ENCODE measurements around the gene PLP1.

DNA sequence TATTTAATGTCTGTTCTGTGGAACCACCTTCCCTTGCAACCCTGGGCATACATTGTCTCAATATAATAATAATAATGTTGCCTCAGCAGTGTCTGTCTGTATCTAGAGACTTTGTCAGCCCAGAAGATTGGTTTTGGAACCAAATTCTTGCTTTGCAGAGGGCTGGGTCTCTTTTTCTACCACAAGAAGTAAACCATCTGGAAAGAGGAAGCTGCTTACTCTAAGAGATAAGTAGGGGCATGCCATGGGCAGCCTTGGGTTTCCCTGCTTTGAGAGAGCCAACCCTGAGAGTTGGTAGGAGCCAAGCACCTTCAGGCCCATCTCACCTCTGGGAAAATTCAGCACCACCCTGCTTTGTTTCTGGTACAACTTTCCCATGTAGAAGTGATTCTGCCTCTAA, 38.9 kb upstream of the PLP1 start:
- TF ChIP-seq, protein P1, sequence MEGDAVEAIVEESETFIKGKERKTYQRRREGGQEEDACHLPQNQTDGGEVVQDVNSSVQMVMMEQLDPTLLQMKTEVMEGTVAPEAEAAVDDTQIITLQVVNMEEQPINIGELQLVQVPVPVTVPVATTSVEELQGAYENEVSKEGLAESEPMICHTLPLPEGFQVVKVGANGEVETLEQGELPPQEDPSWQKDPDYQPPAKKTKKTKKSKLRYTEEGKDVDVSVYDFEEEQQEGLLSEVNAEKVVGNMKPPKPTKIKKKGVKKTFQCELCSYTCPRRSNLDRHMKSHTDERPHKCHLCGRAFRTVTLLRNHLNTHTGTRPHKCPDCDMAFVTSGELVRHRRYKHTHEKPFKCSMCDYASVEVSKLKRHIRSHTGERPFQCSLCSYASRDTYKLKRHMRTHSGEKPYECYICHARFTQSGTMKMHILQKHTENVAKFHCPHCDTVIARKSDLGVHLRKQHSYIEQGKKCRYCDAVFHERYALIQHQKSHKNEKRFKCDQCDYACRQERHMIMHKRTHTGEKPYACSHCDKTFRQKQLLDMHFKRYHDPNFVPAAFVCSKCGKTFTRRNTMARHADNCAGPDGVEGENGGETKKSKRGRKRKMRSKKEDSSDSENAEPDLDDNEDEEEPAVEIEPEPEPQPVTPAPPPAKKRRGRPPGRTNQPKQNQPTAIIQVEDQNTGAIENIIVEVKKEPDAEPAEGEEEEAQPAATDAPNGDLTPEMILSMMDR (IDR thresholded peaks at IDR 0.05; ENCODE audit: insufficient read depth, low read length, poor library complexity, severe bottlenecking), result no peak
- TF ChIP-seq EZH2phosphoT487 (conservative IDR thresholded peaks at IDR 0.05; ENCODE audit: low read length), result no peak

All from SU-DHL-6 (cell line).